HepG2 (cell line): ENCODE results near the gene VKORC1.

ENCODE experiments used
- CEBPB ChIP-seq: IDR thresholded peaks from 2 replicates; pipeline ENCODE4 v1.6.1; 2011; ENCODE audit warnings: low read depth, low read length, improper control_type of control experiment, borderline replicate concordance
- CTCF ChIP-seq: sonication (generic); formaldehyde crosslinking; IDR thresholded peaks from 2 replicates; pipeline ENCODE4 v1.5.0; 2020; ENCODE audit warnings: mild to moderate bottlenecking, missing genetic modification reagents, moderate library complexity
- LBX2 ChIP-seq: sonication (generic); formaldehyde crosslinking; IDR thresholded peaks from 2 replicates; pipeline ENCODE4 v1.5.0; 2020; ENCODE audit warnings: missing genetic modification reagents, mild to moderate bottlenecking, borderline replicate concordance
- MYNN ChIP-seq: sonication (generic); formaldehyde crosslinking; IDR thresholded peaks from 2 replicates; pipeline ENCODE4 v1.4.0; 2020; ENCODE audit warnings: mild to moderate bottlenecking, low read depth, missing genetic modification reagents
- PHF5A ChIP-seq: IDR thresholded peaks from one replicate; pipeline ENCODE4 v1.6.1; 2018; ENCODE audit warnings: low read depth, missing genetic modification reagents; ENCODE audit not compliant: unreplicated experiment
- TBL1XR1 ChIP-seq: fragments of 150-350 bp; IDR thresholded peaks from 2 replicates; pipeline ENCODE4 v1.6.1; 2014; ENCODE audit warnings: borderline replicate concordance, low read length; ENCODE audit not compliant: partially characterized antibody
- ZFX ChIP-seq: sonication (generic); formaldehyde crosslinking; IDR thresholded peaks from 2 replicates; pipeline ENCODE4 v1.4.0; 2020; ENCODE audit warnings: mild to moderate bottlenecking, low read depth, missing genetic modification reagents, moderate library complexity
- ZNF713 ChIP-seq: sonication (generic); formaldehyde crosslinking; IDR thresholded peaks from 2 replicates; pipeline ENCODE4 v1.4.0; 2020; ENCODE audit warnings: mild to moderate bottlenecking, missing genetic modification reagents
- ZNF746 ChIP-seq: sonication (generic); formaldehyde crosslinking; IDR thresholded peaks from 2 replicates; pipeline ENCODE4 v1.8.0; 2022; ENCODE audit warnings: mild to moderate bottlenecking, missing genetic modification reagents

- TF ChIP-seq CTCF (CRISPR knock-in tag): no peak
- no peak for TF ChIP-seq TBL1XR1
- TF ChIP-seq ZNF746 (CRISPR knock-in tag): no peak
- no peak for TF ChIP-seq PHF5A (CRISPR knock-in tag)
- TF ChIP-seq MYNN (CRISPR knock-in tag): no peak
- TF ChIP-seq LBX2 (CRISPR knock-in tag): no peak
- no peak for TF ChIP-seq CEBPB
- TF ChIP-seq ZNF713 (CRISPR knock-in tag): no peak
- TF ChIP-seq ZFX (CRISPR knock-in tag): no peak
These were observed 25.5 kb upstream of the VKORC1 start for GRCh38 chr16:31120129-31120528.
